NCI-H1694 treated with DMSO at 0.1 percent for 48 hours (cell line): Measurements from ENCODE around the gene WDFY2.

Experiments used
- DNase-seq: peaks from one replicate; lab custom pipeline; 2025; lab: John Stamatoyannopoulos, UW

The WDFY2 gene

DNA sequence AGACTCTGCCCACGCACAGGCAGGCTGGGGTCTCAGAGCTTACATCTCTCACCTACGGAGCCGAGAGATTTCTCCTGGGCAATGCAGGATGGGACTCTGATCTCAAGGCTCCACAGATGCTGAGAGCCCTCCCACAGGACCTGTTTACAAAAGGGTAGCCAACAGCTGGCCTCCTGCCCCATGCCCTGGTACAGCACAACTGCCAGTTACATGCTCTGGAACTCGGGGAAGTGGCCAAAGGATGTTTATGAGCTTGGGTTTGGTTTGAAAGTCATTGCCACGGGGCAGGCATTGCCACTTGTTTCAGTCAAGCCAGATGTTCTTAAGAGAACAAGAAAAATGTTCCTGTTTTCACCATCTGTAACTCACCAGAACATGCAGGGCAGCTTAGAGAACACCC lies 216.2 kb downstream of the WDFY2 start:
- no peak for DNase-seq

- no peak for DNase-seq
Measured at GRCh38 chr13:51801631-51802099, 217.4 kb downstream of the WDFY2 start.

GRCh38 chr13:51802631-51803418 lies 218.6 kb downstream of the WDFY2 start:
- DNase-seq: no peak

- peak; percentile 65 for DNase-seq
Measured at GRCh38 chr13:51803422-51804294, 219.4 kb downstream of the WDFY2 start, which contains the start of gene DHRS12. Gene DHRS12 (minus strand): TSS chr13:51804163. CDS start chr13:51799659, 4,504 bp downstream.

- peak; percentile 42 for DNase-seq
Measured at GRCh38 chr13:51804295-51805172, 220.3 kb downstream of the WDFY2 start.

- DNase-seq: no peak
Measured at GRCh38 chr13:51805313-51805712, 221.1 kb downstream of the WDFY2 start.

GRCh38 chr13:51805925-51806324 lies 221.7 kb downstream of the WDFY2 start:
- no peak for DNase-seq

GRCh38 chr13:51806566-51806965 lies 222.3 kb downstream of the WDFY2 start:
- peak; percentile 17 for DNase-seq

DNA sequence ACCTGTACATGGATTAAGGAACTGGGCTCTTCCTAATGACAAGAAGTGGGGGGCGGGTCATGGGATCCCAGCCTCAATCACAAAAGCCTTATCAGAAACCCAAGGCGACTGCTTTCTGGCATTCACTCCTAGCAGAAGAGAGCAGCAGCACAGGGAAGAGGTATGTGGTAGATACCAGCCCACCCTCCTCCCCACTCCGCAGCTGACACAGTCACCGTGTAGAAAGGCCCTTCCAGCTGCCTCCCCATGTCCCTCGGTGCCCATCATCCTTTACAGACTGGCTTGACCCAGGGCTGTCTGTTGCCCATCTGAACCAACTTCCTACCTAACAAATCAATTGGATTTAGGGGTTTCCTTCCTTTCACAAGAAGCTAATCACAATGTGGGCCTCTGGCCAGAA lies 222.8 kb downstream of the WDFY2 start:
- no peak for DNase-seq

GRCh38 chr13:51808811-51809210 lies 224.5 kb downstream of the WDFY2 start:
- no peak for DNase-seq

GRCh38 chr13:51811046-51811445 lies 226.8 kb downstream of the WDFY2 start:
- DNase-seq: no peak

DNA sequence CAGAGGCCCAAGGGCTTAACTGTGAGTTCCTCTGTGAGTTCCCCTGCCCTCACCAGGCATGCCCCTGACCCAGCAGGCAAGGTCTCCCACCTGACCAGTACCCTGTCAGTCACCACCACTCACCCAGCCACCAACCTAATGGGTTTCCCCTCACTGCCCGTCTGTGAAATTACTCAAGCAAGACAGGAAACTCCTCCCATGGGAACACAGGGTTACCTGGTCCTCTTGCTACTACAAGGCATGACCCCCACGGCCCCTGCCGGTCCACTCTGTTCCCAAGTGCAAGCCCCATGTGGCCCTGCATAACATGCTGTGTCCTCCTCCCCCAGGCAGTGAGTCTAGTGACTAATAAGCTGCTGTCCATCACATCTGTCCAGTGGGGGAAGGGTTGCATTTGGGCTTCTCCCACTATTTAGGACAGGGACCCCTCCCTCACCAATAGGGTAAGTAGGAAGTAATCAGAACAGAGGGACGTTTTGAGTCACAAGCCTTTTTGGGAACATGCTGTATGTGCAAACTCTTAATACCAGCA lies 227.7 kb downstream of the WDFY2 start:
- DNase-seq: no peak

DNA sequence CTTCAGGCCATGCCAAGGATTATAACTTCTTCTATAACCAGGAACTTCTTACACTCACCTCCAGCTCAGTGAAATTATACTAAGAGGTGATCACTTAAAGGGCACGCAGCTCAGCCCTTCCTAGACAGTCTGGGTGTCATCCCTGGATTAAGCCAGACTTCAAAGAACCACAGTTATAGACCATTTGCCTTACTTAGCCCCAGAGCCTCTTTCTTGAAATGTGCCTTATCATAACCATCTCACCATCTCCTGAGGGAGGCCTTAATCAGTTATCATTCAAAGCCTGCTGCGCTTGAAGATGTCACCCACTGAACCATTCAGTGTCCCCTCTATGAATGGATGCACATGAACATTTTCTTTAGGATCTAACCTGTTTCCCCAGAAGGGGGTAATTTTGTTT lies 229.8 kb downstream of the WDFY2 start:
- DNase-seq: no peak

GRCh38 chr13:51814825-51815650 lies 230.8 kb downstream of the WDFY2 start:
- peak; percentile 65 for DNase-seq

GRCh38 chr13:51815848-51816247 lies 231.6 kb downstream of the WDFY2 start:
- DNase-seq: no peak

GRCh38 chr13:51816604-51817249 lies 232.5 kb downstream of the WDFY2 start:
- no peak for DNase-seq
